Hepatocyte (in vitro differentiated cells): ENCODE results near the gene COQ2. TPM values are rescaled to one million over a fixed set of nuclear protein-coding genes. Genes with fewer than 3 reads are reported as not detected.

Source experiments
- DNase-seq: peaks from one replicate; pipeline ENCODE4 v3.0.0-alpha.2; 2016; ENCODE audit warnings: low spot score
- H2AFZ ChIP-seq: fragments of 200-600 bp; sonication (generic); 2 replicates; pipeline ENCODE4 v1.6.0; 2016; ENCODE audit warnings: antibody characterized with exemption, mild to moderate bottlenecking
- H3K27ac ChIP-seq: fragments of 200-600 bp; sonication (generic); 2 replicates; pipeline ENCODE4 v1.5.1; 2016; ENCODE audit warnings: mild to moderate bottlenecking
- H3K27me3 ChIP-seq: fragments of 200-600 bp; sonication (generic); 2 replicates; pipeline ENCODE4 v1.6.1; 2016
- H3K36me3 ChIP-seq: fragments of 200-600 bp; sonication (generic); replicated peaks from 2 replicates; pipeline ENCODE4 v1.5.1; 2016; ENCODE audit warnings: low read depth; ENCODE audit not compliant: insufficient read depth
- H3K4me1 ChIP-seq: fragments of 200-600 bp; sonication (generic); 2 replicates; pipeline ENCODE4 v1.5.1; 2016; ENCODE audit warnings: mild to moderate bottlenecking, moderate library complexity; ENCODE audit not compliant: insufficient read depth
- H3K4me2 ChIP-seq: fragments of 200-600 bp; sonication (generic); 2 replicates; pipeline ENCODE4 v1.6.0; 2016
- H3K4me3 ChIP-seq: fragments of 200-600 bp; sonication (generic); 2 replicates; pipeline ENCODE4 v1.5.1; 2016; ENCODE audit warnings: mild to moderate bottlenecking
- H3K79me2 ChIP-seq: fragments of 200-600 bp; sonication (generic); 2 replicates; pipeline ENCODE4 v1.6.0; 2017; ENCODE audit warnings: mild to moderate bottlenecking
- H3K9me2 ChIP-seq: fragments of 200-600 bp; sonication (generic); replicated peaks from 2 replicates; pipeline ENCODE4 v1.6.0; 2017; ENCODE audit warnings: mild to moderate bottlenecking; ENCODE audit not compliant: insufficient read depth
- H3K9me3 ChIP-seq: fragments of 200-600 bp; sonication (generic); 2 replicates; pipeline ENCODE4 v1.5.1; 2016; ENCODE audit warnings: low read depth, mild to moderate bottlenecking
- H4K20me1 ChIP-seq: fragments of 200-600 bp; sonication (generic); 2 replicates; pipeline ENCODE4 v1.6.0; 2016; ENCODE audit warnings: mild to moderate bottlenecking; ENCODE audit not compliant: insufficient read depth, poor library complexity, severe bottlenecking
- EZH2 ChIP-seq: fragments of 200-600 bp; sonication (generic); IDR thresholded peaks from 2 replicates; pipeline ENCODE4 v1.6.1; 2016; ENCODE audit warnings: antibody characterized with exemption, mild to moderate bottlenecking, borderline replicate concordance
- EZH2phosphoT487 ChIP-seq: fragments of 200-600 bp; sonication (generic); IDR thresholded peaks from one replicate; pipeline ENCODE4 v1.6.1; 2018; ENCODE audit warnings: antibody characterized with exemption, mild to moderate bottlenecking, low read depth, moderate library complexity; ENCODE audit not compliant: unreplicated experiment, severe bottlenecking
- whole genome bisulfite sequencing: methylation state at CpG from one replicate; pipeline ENCODE4 v1.1.6; 2016; ENCODE audit warnings: low lambda C conversion rate; ENCODE audit errors: missing lambda C conversion rate; 5-methylcytosine and 5-hydroxymethylcytosine counted together
- polyA plus RNA-seq: library from polyadenylated mRNA; unstranded; fragments of >200 nt; fragmentation: Nextera tagmentation; extraction: Ambion mirVana; gene quantifications from 2 replicates; pipeline ENCODE4 v1.2.1, GENCODE V29; 2016
- total RNA-seq: library from RNA; depleted of rRNA; stranded (reverse); fragments of >200 nt; gene quantifications from 2 replicates; pipeline ENCODE4 v1.2.3, GENCODE V29; 2014
- TF ChIP-seq, protein P1 (sequence below): fragments of 200-600 bp; sonication (generic); IDR thresholded peaks from 2 replicates; pipeline ENCODE4 v1.5.1; 2016; ENCODE audit warnings: antibody characterized with exemption, mild to moderate bottlenecking; ENCODE audit not compliant: poor library complexity

Gene COQ2
- total RNA-seq = 13.4 and 15.3 TPM in 2 replicates
- polyA plus RNA-seq = 16.4 and 18.6 TPM in 2 replicates

GRCh38 chr4:83284193-83285054 lies at the start of gene COQ2:
TSS of gene COQ2 (minus strand) at chr4:83284798. CDS start at chr4:83284764, 34 bp downstream.
- H3K36me3 ChIP-seq = no peaks in the 10 kb centered on the region
- peak within 1 kb of the TSS; percentile 87 for H3K27ac ChIP-seq
- H2AFZ ChIP-seq = peak within 1 kb of the TSS; percentile 97
- H3K4me2 ChIP-seq = peak within 1 kb of the TSS; percentile 93
- H3K9me2 ChIP-seq = no peaks in the 10 kb centered on the region
- peaks cover 10% of the 10 kb centered on the region for H3K4me1 ChIP-seq
- peak within 1 kb of the TSS; percentile 47 for H3K4me3 ChIP-seq
- peak; percentile 97 for DNase-seq
- H3K27me3 ChIP-seq = no peaks in the 10 kb centered on the region
- no peaks in the 10 kb centered on the region for H4K20me1 ChIP-seq
- peaks cover 18% of the 10 kb centered on the region for H3K79me2 ChIP-seq
- TF ChIP-seq, protein P1, sequence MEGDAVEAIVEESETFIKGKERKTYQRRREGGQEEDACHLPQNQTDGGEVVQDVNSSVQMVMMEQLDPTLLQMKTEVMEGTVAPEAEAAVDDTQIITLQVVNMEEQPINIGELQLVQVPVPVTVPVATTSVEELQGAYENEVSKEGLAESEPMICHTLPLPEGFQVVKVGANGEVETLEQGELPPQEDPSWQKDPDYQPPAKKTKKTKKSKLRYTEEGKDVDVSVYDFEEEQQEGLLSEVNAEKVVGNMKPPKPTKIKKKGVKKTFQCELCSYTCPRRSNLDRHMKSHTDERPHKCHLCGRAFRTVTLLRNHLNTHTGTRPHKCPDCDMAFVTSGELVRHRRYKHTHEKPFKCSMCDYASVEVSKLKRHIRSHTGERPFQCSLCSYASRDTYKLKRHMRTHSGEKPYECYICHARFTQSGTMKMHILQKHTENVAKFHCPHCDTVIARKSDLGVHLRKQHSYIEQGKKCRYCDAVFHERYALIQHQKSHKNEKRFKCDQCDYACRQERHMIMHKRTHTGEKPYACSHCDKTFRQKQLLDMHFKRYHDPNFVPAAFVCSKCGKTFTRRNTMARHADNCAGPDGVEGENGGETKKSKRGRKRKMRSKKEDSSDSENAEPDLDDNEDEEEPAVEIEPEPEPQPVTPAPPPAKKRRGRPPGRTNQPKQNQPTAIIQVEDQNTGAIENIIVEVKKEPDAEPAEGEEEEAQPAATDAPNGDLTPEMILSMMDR = no peak
- TF ChIP-seq EZH2phosphoT487 (no peak), EZH2 (no peak)
- WGBS = under 1% methylated on average over 68 of the region's 76 CpGs
- no peaks in the 10 kb centered on the region for H3K9me3 ChIP-seq

DNA sequence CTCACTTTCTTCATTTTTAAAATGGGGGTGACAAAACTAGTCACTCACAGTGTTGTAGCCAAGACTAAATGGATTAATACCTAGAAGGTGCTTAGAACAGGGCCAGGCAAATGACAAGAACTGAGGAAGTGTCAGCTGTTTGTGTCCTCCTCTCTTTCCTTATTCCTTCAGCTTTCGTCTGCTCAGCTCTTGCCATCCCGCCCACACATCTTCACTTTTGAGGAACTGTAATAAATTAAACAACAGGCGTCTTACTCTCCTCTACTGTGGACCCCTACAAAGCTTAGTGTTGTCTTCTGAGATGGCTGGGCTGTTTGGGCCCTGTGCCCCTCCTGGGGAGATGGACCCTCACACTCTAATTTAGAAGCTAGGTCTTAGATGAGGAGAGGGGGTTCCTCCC lies 47.4 kb upstream of the COQ2 start:
- Histone ChIP-seq H3K27me3 (peaks cover 19% of the 10 kb centered on the region), H4K20me1 (no peaks in the 10 kb centered on the region), H3K79me2 (no peaks in the 10 kb centered on the region), H3K27ac (no peak overlapping the region), H3K36me3 (no peaks in the 10 kb centered on the region), H3K4me1 (peaks cover 4% of the 10 kb centered on the region), H3K4me2 (no peak overlapping the region), H2AFZ (no peak overlapping the region), H3K9me2 (no peaks in the 10 kb centered on the region), H3K9me3 (no peaks in the 10 kb centered on the region), H3K4me3 (no peak overlapping the region)
- TF ChIP-seq, protein P1 = no peak
- no peak for TF ChIP-seq EZH2
- no peak for DNase-seq
- 89% methylated on average over 3 of the region's 3 CpGs for WGBS

DNA sequence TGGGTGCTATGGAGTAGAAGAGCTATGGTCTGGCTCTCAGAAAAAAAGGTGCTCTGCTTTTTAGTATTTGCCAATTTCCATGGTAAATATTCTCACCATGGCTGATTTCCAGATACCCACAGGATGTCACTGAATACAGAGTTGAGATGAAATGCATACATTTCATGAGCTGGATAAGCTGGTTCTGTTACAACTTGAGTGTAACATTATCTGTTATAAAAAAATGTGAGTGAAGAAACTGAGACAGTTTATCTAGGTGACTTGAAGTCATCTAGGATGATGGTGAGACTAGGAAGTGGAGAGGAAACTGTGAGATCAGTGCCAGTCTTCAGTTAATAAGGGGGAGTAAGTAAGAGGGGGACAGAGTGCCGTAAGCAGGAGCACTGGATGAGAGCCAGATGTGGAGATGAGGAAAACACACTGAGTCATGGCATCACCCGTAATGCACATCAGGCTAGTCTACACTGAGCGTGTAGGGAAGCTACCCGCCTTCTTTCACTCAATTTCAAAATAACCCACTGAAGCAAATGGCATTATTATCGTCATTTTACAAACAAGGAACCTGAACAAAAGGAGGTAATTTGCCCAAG lies 45.0 kb upstream of the COQ2 start:
- TF ChIP-seq EZH2 (no peak), EZH2phosphoT487 (no peak)
- TF ChIP-seq, protein P1 = no peak
- Histone ChIP-seq H3K79me2 (no peaks in the 10 kb centered on the region), H3K4me3 (no peak overlapping the region), H3K4me2 (no peak overlapping the region), H3K27me3 (peaks cover 11% of the 10 kb centered on the region), H3K9me3 (no peaks in the 10 kb centered on the region), H3K4me1 (peaks cover 4% of the 10 kb centered on the region), H2AFZ (no peak overlapping the region), H3K9me2 (no peaks in the 10 kb centered on the region), H3K36me3 (no peaks in the 10 kb centered on the region), H4K20me1 (no peaks in the 10 kb centered on the region), H3K27ac (no peak overlapping the region)
- 81% methylated on average over 5 of the region's 5 CpGs for WGBS
- DNase-seq = peak; percentile 13
